ENCODE results near the gene C15orf40.

DNA sequence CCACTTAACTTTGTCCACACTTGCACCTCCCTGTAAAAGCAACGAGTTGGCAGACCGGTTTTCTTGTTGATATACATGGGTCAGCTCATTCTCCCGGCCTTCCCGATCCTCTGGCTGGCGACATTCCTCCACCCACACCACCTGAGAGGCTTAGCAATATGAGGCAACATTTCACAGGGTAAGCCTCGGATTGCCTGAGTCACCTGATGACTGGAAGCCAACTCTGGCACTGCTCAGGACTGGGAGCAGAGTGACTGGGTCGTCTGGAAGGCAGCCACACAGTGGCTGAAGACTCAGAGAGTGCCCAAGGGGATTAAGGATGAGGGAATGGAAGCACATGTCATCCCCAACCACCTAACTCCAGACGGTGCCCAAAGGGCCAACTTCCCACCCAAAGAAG is 68.7 kb downstream of the C15orf40 start:
- TF ChIP-seq, protein P1, sequence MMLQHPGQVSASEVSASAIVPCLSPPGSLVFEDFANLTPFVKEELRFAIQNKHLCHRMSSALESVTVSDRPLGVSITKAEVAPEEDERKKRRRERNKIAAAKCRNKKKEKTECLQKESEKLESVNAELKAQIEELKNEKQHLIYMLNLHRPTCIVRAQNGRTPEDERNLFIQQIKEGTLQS (IDR thresholded peaks at IDR 0.05): peak; percentile 14
- TF ChIP-seq JUND (IDR thresholded peaks at IDR 0.05) (peak in 1 of 2 donors; percentile 73), RAD21 (IDR thresholded peaks at IDR 0.05) (peak in 1 of 2 donors; percentile 48), YY1 (IDR thresholded peaks at IDR 0.05) (peak; percentile 81), GABPA (IDR thresholded peaks at IDR 0.05 in 1 of 2, conservative IDR thresholded peaks at IDR 0.05 in 1 of 2) (no peak), EGR1 (IDR thresholded peaks at IDR 0.05; ENCODE audit: low read depth in 2 of 2) (no peak), FOXA1 (IDR thresholded peaks at IDR 0.05) (peak; percentile 32), TAF1 (conservative IDR thresholded peaks at IDR 0.05) (no peak), FOXA2 (IDR thresholded peaks at IDR 0.05) (peak; percentile 60), NR2F2 (IDR thresholded peaks at IDR 0.05) (no peak), RXRA (IDR thresholded peaks at IDR 0.05) (peak in 1 of 2 donors; percentile 83)
- TF ChIP-seq, protein P2, sequence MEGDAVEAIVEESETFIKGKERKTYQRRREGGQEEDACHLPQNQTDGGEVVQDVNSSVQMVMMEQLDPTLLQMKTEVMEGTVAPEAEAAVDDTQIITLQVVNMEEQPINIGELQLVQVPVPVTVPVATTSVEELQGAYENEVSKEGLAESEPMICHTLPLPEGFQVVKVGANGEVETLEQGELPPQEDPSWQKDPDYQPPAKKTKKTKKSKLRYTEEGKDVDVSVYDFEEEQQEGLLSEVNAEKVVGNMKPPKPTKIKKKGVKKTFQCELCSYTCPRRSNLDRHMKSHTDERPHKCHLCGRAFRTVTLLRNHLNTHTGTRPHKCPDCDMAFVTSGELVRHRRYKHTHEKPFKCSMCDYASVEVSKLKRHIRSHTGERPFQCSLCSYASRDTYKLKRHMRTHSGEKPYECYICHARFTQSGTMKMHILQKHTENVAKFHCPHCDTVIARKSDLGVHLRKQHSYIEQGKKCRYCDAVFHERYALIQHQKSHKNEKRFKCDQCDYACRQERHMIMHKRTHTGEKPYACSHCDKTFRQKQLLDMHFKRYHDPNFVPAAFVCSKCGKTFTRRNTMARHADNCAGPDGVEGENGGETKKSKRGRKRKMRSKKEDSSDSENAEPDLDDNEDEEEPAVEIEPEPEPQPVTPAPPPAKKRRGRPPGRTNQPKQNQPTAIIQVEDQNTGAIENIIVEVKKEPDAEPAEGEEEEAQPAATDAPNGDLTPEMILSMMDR (IDR thresholded peaks at IDR 0.05; ENCODE audit: low read depth, low read length, missing input control): no peak
- TF ChIP-seq, protein P3, sequence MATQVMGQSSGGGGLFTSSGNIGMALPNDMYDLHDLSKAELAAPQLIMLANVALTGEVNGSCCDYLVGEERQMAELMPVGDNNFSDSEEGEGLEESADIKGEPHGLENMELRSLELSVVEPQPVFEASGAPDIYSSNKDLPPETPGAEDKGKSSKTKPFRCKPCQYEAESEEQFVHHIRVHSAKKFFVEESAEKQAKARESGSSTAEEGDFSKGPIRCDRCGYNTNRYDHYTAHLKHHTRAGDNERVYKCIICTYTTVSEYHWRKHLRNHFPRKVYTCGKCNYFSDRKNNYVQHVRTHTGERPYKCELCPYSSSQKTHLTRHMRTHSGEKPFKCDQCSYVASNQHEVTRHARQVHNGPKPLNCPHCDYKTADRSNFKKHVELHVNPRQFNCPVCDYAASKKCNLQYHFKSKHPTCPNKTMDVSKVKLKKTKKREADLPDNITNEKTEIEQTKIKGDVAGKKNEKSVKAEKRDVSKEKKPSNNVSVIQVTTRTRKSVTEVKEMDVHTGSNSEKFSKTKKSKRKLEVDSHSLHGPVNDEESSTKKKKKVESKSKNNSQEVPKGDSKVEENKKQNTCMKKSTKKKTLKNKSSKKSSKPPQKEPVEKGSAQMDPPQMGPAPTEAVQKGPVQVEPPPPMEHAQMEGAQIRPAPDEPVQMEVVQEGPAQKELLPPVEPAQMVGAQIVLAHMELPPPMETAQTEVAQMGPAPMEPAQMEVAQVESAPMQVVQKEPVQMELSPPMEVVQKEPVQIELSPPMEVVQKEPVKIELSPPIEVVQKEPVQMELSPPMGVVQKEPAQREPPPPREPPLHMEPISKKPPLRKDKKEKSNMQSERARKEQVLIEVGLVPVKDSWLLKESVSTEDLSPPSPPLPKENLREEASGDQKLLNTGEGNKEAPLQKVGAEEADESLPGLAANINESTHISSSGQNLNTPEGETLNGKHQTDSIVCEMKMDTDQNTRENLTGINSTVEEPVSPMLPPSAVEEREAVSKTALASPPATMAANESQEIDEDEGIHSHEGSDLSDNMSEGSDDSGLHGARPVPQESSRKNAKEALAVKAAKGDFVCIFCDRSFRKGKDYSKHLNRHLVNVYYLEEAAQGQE (IDR thresholded peaks at IDR 0.05): no peak
- TF ChIP-seq, protein P4, sequence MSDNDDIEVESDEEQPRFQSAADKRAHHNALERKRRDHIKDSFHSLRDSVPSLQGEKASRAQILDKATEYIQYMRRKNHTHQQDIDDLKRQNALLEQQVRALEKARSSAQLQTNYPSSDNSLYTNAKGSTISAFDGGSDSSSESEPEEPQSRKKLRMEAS (IDR thresholded peaks at IDR 0.05): peak; percentile 26

Measured in liver (tissue), 3 donors.